Fibroblast of villous mesenchyme (primary cell): ENCODE measurements around the gene ARID1B. TPM values are rescaled to one million over a fixed set of nuclear protein-coding genes. Genes with fewer than 3 reads are reported as not detected.

Experiments
- DNase-seq: peaks from one replicate; pipeline ENCODE4 v3.0.0-alpha.2; 2010; ENCODE audit warnings: low read depth
- H3K4me3 ChIP-seq: 2 replicates; pipeline ENCODE4 v1.5.1; 2011; ENCODE audit warnings: low read depth, mild to moderate bottlenecking, low read length
- CTCF ChIP-seq: IDR thresholded peaks from 2 replicates; pipeline ENCODE4 v1.5.1; 2012; ENCODE audit warnings: low read depth, mild to moderate bottlenecking, low read length; ENCODE audit not compliant: insufficient read depth
- total RNA-seq: library from RNA; depleted of rRNA; stranded (reverse); fragments of >200 nt; gene quantifications from 2 replicates; pipeline ENCODE4 v1.2.3, GENCODE V29; 2012

Gene ARID1B
- total RNA-seq, 1 donor = 41.0 TPM

DNA sequence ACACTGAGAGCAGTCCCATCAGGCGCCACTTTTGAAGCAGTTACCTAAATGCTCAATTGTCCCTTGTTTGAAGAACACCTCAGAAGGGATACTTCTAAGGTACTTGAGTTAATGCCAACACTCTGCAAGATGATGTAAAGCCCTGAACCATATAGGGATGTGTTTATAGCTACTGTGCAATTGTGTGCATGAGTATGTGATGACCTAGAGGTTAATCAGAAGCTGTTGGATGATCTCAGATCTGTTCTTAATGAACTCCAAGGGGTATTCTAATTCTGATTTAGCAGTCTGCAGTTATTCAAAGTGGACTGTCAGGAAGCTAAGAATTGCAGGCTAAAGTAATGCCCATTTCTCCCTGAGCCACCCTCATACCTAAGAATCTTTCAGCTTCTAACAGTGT, 387.8 kb downstream of the ARID1B start:
- no peak for TF ChIP-seq CTCF
- no peak for DNase-seq
- no peak overlapping the region for H3K4me3 ChIP-seq

GRCh38 chr6:157166784-157167183, 389.6 kb downstream of the ARID1B start:
- DNase-seq = no peak
- TF ChIP-seq CTCF = no peak
- H3K4me3 ChIP-seq = no peak overlapping the region

GRCh38 chr6:157167837-157168236, 390.7 kb downstream of the ARID1B start:
- TF ChIP-seq CTCF = no peak
- H3K4me3 ChIP-seq = no peak overlapping the region
- DNase-seq = no peak

GRCh38 chr6:157168471-157168870, 391.3 kb downstream of the ARID1B start:
- no peak for DNase-seq

DNA sequence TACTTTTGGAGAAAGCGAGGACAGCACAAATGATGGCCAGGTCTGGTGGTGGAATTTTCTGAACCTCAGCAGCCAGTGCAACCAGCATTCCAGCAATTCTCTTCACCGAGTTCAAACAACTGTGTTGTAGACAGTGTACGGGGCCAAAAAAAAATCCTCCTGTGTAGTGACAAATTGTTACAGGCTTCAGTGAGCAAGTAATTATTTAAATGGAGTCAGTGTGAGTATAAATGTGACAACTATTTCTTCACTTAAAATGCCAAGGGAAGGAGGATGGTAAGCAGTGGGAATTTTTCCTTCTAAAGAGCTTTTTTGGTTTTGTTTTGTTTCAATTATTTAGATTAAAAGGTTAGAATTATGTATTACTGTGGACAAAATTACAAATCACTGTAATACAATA, 392.0 kb downstream of the ARID1B start:
- no peak for DNase-seq
- no peak for TF ChIP-seq CTCF
- H3K4me3 ChIP-seq = no peak overlapping the region

More at GRCh38 chr6:157168471-157168870, 391.3 kb downstream of the ARID1B start:
- no peak for TF ChIP-seq CTCF
- no peak overlapping the region for H3K4me3 ChIP-seq

DNA sequence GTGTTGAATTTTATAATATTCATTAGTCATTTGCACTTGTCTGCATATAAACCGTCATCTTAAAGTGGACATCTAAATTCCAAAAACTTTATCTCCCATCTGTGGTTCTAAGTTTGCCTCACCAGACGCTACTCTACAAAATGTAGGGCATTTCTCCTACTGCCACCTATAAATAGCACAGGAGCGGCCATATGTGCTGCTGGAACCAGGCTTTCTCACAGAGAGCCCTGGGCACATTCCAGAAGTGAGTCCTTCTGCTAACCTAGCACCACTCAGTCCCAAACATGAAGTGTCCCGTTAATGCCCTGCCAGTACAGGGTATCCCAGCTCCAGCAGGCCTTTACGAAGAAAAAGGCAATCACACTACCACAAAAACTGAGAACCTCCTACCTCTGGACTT, 392.5 kb downstream of the ARID1B start:
- TF ChIP-seq CTCF = no peak
- H3K4me3 ChIP-seq = no peak overlapping the region
- no peak for DNase-seq

DNA sequence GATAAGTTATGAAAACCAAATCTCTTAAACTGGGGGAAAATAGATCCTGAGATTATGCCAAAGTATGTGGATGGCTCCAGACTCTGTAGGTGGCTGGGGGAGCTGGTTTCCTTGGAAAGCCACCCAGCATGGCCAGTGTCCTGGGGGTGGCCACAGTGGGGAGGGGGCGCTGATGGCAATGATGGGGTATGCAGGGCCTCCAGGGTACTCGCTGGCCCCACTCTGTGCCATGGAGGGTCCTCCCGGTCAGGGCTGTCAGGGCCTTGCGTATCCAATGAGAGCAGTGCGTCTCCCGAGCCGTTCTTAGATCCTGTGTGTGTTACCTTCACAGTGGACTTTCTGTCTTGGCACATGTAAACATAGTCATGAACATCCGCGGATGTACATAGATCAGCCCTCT, 393.4 kb downstream of the ARID1B start:
- no peak overlapping the region for H3K4me3 ChIP-seq
- TF ChIP-seq CTCF = no peak
- no peak for DNase-seq
